GM18505 (cell line): ENCODE results near the gene OR10A6.

Source experiments
- ATAC-seq: cut with Tn5 transposase; IDR thresholded peaks from one replicate; pipeline ENCODE4 v1.9.1; 2021; ENCODE audit not compliant: unreplicated experiment
- POLR2A ChIP-seq: IDR thresholded peaks from 4 replicates; pipeline ENCODE4 v1.6.1; 2011; ENCODE audit warnings: borderline replicate concordance; ENCODE audit not compliant: insufficient read depth, insufficient read length; ENCODE audit errors: extremely low read depth

OR10A6 gene

GRCh38 chr11:7905549-7905948 is 25.5 kb downstream of the OR10A6 start:
- TF ChIP-seq POLR2A: no peak
- no peak for ATAC-seq

- ATAC-seq: no peak
- TF ChIP-seq POLR2A: no peak
Observed at GRCh38 chr11:7904917-7905316, 26.2 kb downstream of the OR10A6 start.

- TF ChIP-seq POLR2A: no peak
- no peak for ATAC-seq
Observed at GRCh38 chr11:7903940-7904339, 27.1 kb downstream of the OR10A6 start.

GRCh38 chr11:7901319-7901854 is 29.7 kb downstream of the OR10A6 start:
- ATAC-seq: no peak
- no peak for TF ChIP-seq POLR2A

GRCh38 chr11:7900686-7901085 is 30.4 kb downstream of the OR10A6 start:
- TF ChIP-seq POLR2A: no peak
- no peak for ATAC-seq

GRCh38 chr11:7899418-7899817 is 31.6 kb downstream of the OR10A6 start:
- no peak for TF ChIP-seq POLR2A
- ATAC-seq: no peak

- no peak for TF ChIP-seq POLR2A
- no peak for ATAC-seq
Observed at GRCh38 chr11:7898666-7899283, 32.3 kb downstream of the OR10A6 start.

GRCh38 chr11:7896009-7896785 is 34.9 kb downstream of the OR10A6 start:
- ATAC-seq: no peak
- no peak for TF ChIP-seq POLR2A

- no peak for TF ChIP-seq POLR2A
- ATAC-seq: no peak
Observed at GRCh38 chr11:7894251-7894650, 36.8 kb downstream of the OR10A6 start.

- no peak for TF ChIP-seq POLR2A
Observed at GRCh38 chr11:7893796-7894195, 37.3 kb downstream of the OR10A6 start.

GRCh38 chr11:7892840-7893254 is 38.2 kb downstream of the OR10A6 start:
- ATAC-seq: peak; percentile 44
- TF ChIP-seq POLR2A: no peak

More at GRCh38 chr11:7893796-7894195, 37.3 kb downstream of the OR10A6 start:
- no peak for ATAC-seq

- peak; percentile 70 for ATAC-seq
- TF ChIP-seq POLR2A: no peak
Observed at GRCh38 chr11:7892059-7892699, 38.9 kb downstream of the OR10A6 start.

- TF ChIP-seq POLR2A: no peak
Observed at GRCh38 chr11:7890417-7891172, 40.5 kb downstream of the OR10A6 start.

More at GRCh38 chr11:7890417-7891172, 40.5 kb downstream of the OR10A6 start:
- peak; percentile 36 for ATAC-seq
